Ascending aorta (tissue), 2 donors: Measurements from ENCODE around the gene TECPR1. TPM values are rescaled to one million over a fixed set of nuclear protein-coding genes. Genes with fewer than 3 reads are reported as not detected.

Experiments
- DNase-seq, 2 donors: peaks; one replicate each; pipeline ENCODE4 v3.0.0-alpha.2; 2019; ENCODE audit warnings: low spot score in 2 of 2
- H3K27ac ChIP-seq, 2 donors: fragments of 200-600 bp; sonication (generic); one replicate each; pipeline ENCODE4 v1.5.1; 2016 to 2017; ENCODE audit warnings: mild to moderate bottlenecking in 1 of 2
- H3K27me3 ChIP-seq: fragments of 200-600 bp; sonication (generic); one replicate; pipeline ENCODE4 v1.5.1; 2017
- H3K36me3 ChIP-seq, 2 donors: fragments of 200-600 bp; sonication (generic); one replicate each; pipeline ENCODE4 v1.5.1; 2016
- H3K4me1 ChIP-seq, 2 donors: fragments of 200-600 bp; sonication (generic); one replicate each; pipeline ENCODE4 v1.5.1; 2016 to 2017; ENCODE audit warnings: mild to moderate bottlenecking in 1 of 2
- H3K4me3 ChIP-seq, 2 donors: fragments of 200-600 bp; sonication (generic); one replicate each; pipeline ENCODE4 v1.5.1; 2016 to 2017; ENCODE audit warnings: mild to moderate bottlenecking in 1 of 2
- H3K9me3 ChIP-seq, 2 donors: fragments of 200-600 bp; sonication (generic); one replicate each; pipeline ENCODE4 v1.5.1; 2016
- CTCF ChIP-seq, 3 experiments: fragments of 200-600 bp in 2 of 3; fragments of 450-650 bp in 1 of 3; sonication (generic) in 2 of 3; IDR thresholded peaks; one replicate each; pipeline ENCODE4 v1.5.1; 2016 to 2019; ENCODE audit warnings: antibody characterized with exemption in 3 of 3, mild to moderate bottlenecking in 1 of 3, moderate library complexity in 1 of 3
- intact Hi-C: fragments of 100-400 bp; cut with DNase I; formaldehyde crosslinking; loops from one replicate; pipeline ENCODE4 v1.15.1; 2023
- total RNA-seq: library from RNA; depleted of rRNA; stranded (reverse); fragments of >200 nt; gene quantifications from one replicate; pipeline ENCODE4 v1.1.0, GENCODE V29; 2016

Gene TECPR1
- total RNA-seq, 1 donor from 2014 or later, result 28.1 TPM

DNA sequence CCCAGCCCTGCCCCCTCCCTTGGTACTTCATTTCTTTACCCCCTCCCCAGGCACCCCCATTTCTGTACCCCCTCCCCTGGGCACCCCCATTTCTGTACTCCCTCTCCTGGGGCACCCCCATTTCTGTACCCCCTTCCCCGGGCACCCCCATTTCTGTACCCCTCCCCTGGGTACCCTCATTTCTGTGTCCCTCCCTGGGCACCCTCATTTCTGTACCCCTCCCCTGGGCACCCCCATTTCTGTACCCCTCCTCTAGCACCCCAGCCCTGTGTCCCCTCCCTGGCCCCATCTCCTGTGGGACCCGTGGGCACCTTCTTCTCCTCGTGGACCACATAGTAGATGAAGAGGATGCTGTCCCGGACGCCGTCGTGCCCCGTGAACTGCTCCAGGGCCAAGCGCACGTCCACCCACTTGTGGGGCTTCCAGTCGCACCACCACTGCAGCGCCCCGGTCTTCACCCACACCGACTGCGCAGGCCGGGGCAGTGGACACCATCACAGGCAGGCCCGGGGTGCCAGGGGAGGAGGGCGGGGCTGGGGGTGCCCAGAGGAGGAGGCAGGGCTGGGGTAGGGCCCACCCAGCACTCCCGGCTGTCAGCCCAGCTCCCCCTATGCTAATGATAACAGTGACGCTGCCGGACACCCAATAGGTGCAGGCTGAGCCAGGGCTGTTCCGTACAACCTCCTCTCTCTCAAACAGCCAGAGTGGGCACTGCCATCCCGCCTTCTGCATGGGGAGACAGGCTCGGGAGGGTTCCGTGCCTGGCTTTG, 20.4 kb downstream of the TECPR1 start:
- Histone ChIP-seq H3K27me3 (no peaks in the 10 kb centered on the region), H3K9me3 (no peaks in the 10 kb centered on the region), H3K4me1 (no peaks in the 10 kb centered on the region), H3K4me3 (no peak overlapping the region), H3K27ac (no peak overlapping the region), H3K36me3 (peaks cover 18 to 54% of the 10 kb centered on the region in 2 donors)
- no peak for TF ChIP-seq CTCF (IDR thresholded peaks at IDR 0.05)
- intact Hi-C loops, result no loop called here
- no peak for DNase-seq

GRCh38 chr7:98230746-98231471, 21.1 kb downstream of the TECPR1 start:
- DNase-seq, result no peak
- intact Hi-C loops, result no loop called here
- Histone ChIP-seq H3K36me3 (peaks cover 18 to 60% of the 10 kb centered on the region in 2 donors), H3K9me3 (no peaks in the 10 kb centered on the region), H3K4me1 (no peaks in the 10 kb centered on the region), H3K27me3 (no peaks in the 10 kb centered on the region), H3K4me3 (no peak overlapping the region), H3K27ac (no peak overlapping the region)
- TF ChIP-seq CTCF (IDR thresholded peaks at IDR 0.05), result no peak

GRCh38 chr7:98229991-98230745, 21.9 kb downstream of the TECPR1 start:
- intact Hi-C loops, result no loop called here
- Histone ChIP-seq H3K27ac (no peak overlapping the region), H3K27me3 (no peaks in the 10 kb centered on the region), H3K36me3 (peaks cover 18 to 62% of the 10 kb centered on the region in 2 donors), H3K9me3 (no peaks in the 10 kb centered on the region), H3K4me1 (no peaks in the 10 kb centered on the region), H3K4me3 (no peak overlapping the region)
- no peak for DNase-seq
- no peak for TF ChIP-seq CTCF (IDR thresholded peaks at IDR 0.05)

DNA sequence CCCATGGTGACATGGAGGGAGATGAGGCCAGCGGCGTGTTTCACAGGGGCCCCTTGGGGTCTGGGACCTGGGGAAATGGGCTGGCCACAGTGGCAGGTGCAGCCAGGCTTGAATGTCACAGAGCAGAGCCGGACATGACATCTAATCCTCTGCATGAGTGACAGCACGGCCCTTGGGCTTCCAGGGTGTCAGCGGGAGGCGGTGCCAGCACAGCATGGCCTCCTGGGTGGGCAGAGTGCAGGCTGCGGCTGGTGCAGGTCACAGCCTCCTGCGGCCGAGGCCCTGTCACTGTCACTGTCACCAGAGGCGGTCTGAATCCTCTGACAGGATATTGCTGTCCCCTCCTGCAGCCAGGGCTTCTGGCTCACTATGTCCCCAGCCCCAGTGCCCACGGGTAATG, 22.6 kb downstream of the TECPR1 start:
- Histone ChIP-seq H3K27me3 (no peaks in the 10 kb centered on the region), H3K27ac (no peak overlapping the region), H3K36me3 (peaks cover 22 to 68% of the 10 kb centered on the region in 2 donors), H3K4me1 (no peaks in the 10 kb centered on the region), H3K4me3 (no peak overlapping the region), H3K9me3 (no peaks in the 10 kb centered on the region)
- DNase-seq, result no peak
- intact Hi-C loops, result no loop called here
- no peak for TF ChIP-seq CTCF (IDR thresholded peaks at IDR 0.05)

DNA sequence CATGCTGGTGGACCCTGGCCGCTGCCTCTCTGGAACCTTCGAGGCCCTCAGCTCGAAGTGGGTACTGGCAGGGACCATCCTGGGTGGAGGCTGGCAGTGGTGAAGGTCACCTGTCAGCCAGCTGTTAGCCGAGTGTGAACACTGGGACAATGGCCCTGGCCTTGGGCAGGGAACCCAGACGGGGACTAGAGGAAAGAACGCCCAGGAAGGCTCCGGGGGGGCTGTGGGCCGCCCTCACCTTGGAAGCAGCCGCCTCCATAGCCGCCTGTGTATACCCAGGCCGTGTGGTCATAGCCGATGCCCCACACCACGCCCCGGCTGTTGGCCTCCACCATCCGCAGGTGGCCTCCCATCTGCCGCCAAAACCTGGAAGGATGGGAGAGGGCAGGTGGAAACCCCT, 23.2 kb downstream of the TECPR1 start:
- Histone ChIP-seq H3K36me3 (peaks cover 27 to 71% of the 10 kb centered on the region in 2 donors), H3K9me3 (no peaks in the 10 kb centered on the region), H3K4me1 (no peaks in the 10 kb centered on the region), H3K27ac (no peak overlapping the region), H3K27me3 (no peaks in the 10 kb centered on the region), H3K4me3 (no peak overlapping the region)
- intact Hi-C loops, result no loop called here
- DNase-seq, result no peak
- TF ChIP-seq CTCF (IDR thresholded peaks at IDR 0.05), result no peak
